Activated CD8-positive, alpha-beta memory T cell treated with anti-CD3 and anti-CD28 coated beads, Interleukin-2, amount 50 U/mL, for 1 hour (primary cell): ENCODE data around the gene UBALD2.
"Not testable (repeated sequence)": the region's sequence is repeated elsewhere in the genome, so short reads cannot be mapped to it uniquely, and the experiment has no call there.

Source experiments
- DNase-seq: peaks from one replicate; pipeline ENCODE4 v3.0.0-alpha.2; 2020; ENCODE audit errors: extremely low read depth

UBALD2 gene

GRCh38 chr17:76265624-76266243, 586 bp downstream of the UBALD2 start:
- no peak for DNase-seq

- DNase-seq, result no peak
Measured at GRCh38 chr17:76266244-76266938, 1.2 kb downstream of the UBALD2 start.

- no peak for DNase-seq
Measured at GRCh38 chr17:76267051-76267576, 2.0 kb downstream of the UBALD2 start.

- not testable (repeated sequence) for DNase-seq
Measured at GRCh38 chr17:76267581-76268001, 2.4 kb downstream of the UBALD2 start.

GRCh38 chr17:76268015-76268749, 3.0 kb downstream of the UBALD2 start:
- peak; percentile 43 for DNase-seq

- no peak for DNase-seq
Measured at GRCh38 chr17:76268991-76269981, 4.1 kb downstream of the UBALD2 start.

- no peak for DNase-seq
Measured at GRCh38 chr17:76270127-76270592, 5.0 kb downstream of the UBALD2 start.

- DNase-seq, result no peak
Measured at GRCh38 chr17:76270770-76271668, 5.9 kb downstream of the UBALD2 start.

- DNase-seq, result no peak
Measured at GRCh38 chr17:76271669-76272540, 6.8 kb downstream of the UBALD2 start.

GRCh38 chr17:76272541-76273444, 7.6 kb downstream of the UBALD2 start:
- DNase-seq, result no peak

- no peak for DNase-seq
Measured at GRCh38 chr17:76273445-76274111, 8.4 kb downstream of the UBALD2 start.

GRCh38 chr17:76274112-76274956, 9.2 kb downstream of the UBALD2 start:
- no peak for DNase-seq

- DNase-seq, result no peak
Measured at GRCh38 chr17:76275382-76276068, 10.4 kb downstream of the UBALD2 start.

GRCh38 chr17:76276069-76276431, 10.9 kb downstream of the UBALD2 start:
- DNase-seq, result no peak

- no peak for DNase-seq
Measured at GRCh38 chr17:76276461-76277299, 11.5 kb downstream of the UBALD2 start.
